CD4-positive, alpha-beta T cell treated with Interleukin-4 for 1 hour (primary cell): Measurements from ENCODE around the gene PLCB1.

ENCODE experiments used
- DNase-seq, 2 donors: peaks; one replicate each; pipeline ENCODE4 v3.0.0-alpha.2; 2020 to 2022

Gene PLCB1

GRCh38 chr20:8858181-8858787, 726.2 kb downstream of the PLCB1 start:
- no peak for DNase-seq

DNA sequence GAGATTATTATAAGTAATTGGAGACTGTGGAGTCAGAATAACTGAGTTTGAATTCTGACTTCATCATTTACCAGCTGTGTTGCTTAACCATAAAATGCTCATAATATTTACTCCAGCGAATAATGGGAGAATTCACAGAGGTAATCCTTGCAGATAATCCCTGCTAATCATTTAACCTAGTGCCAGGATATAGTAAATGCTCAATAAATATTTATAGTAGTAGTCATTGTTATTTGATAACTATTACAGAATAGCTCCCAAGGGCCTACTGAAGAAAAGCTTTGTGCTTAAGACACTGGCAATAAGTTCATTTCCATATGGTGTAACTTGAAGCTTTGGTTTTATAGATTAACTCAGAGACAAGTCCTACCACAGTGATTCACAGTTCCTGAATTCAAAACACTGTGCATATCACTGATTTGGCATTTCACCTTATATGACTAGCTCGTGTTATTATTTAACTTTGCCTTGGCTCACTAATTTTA, 728.0 kb downstream of the PLCB1 start:
- no peak for DNase-seq

GRCh38 chr20:8862092-8862491, 730.0 kb downstream of the PLCB1 start:
- no peak for DNase-seq

GRCh38 chr20:8865636-8866035, 733.6 kb downstream of the PLCB1 start:
- DNase-seq: no peak

- DNase-seq: no peak
Observed at GRCh38 chr20:8867038-8867740, 735.1 kb downstream of the PLCB1 start.

DNA sequence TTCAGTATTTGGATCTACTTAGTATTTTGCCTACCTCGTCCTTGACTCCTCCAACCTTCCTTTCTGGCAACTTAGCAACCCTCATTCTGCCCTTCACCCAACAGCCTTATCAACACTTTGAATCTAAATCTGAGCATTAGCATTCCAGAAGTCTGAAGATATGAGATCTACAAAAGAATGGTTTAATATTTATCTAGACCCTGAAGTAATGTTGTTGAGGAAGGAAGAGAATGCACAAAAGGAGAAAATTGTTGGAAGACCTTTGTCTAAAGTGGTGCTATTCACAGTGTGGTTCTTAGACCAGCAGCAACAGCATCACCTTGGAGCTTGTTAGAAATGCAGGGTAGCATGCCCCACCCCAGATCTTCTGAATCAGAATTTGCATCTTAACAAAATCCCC, 738.6 kb downstream of the PLCB1 start:
- no peak for DNase-seq

DNA sequence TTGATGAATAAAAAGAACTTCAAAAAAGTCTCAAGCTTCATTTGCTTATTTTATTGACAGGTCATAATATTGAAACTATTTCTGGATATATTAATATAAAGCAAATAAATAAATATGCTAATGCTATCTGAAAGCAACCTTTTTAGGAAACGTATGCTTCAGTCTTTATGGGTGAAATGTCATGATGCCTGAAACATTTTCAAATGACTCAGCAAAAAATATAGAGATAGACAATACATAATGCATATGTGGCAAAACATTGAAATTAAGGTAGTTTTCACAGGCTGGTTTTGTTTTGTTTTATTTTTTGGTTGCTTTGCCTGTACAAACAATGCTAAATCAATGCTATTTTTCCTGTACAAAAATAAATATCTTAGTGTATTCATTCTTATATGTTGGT, 742.4 kb downstream of the PLCB1 start:
- DNase-seq: no peak

GRCh38 chr20:8875586-8875985, 743.5 kb downstream of the PLCB1 start:
- no peak for DNase-seq

DNA sequence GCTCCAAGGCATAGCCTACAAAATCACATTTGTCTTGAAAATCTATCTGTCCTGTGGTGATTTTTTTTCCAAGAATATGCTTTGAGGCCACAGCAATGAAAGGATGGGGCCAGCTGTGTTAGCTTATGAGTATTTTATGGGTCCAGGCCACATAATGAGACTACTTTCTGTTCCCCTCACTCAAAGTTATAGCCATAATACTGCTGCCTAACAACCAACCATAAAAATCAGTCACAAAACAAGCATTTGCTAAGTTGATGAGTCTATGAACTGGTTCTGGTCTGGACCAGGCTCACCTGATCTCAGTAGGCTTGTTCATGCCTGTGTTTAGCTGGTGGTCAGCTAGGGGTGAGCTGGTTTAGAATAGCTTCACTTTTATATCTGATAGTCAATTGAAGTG, 744.3 kb downstream of the PLCB1 start:
- no peak for DNase-seq

- DNase-seq: no peak
Observed at GRCh38 chr20:8877294-8877693, 745.2 kb downstream of the PLCB1 start.

DNA sequence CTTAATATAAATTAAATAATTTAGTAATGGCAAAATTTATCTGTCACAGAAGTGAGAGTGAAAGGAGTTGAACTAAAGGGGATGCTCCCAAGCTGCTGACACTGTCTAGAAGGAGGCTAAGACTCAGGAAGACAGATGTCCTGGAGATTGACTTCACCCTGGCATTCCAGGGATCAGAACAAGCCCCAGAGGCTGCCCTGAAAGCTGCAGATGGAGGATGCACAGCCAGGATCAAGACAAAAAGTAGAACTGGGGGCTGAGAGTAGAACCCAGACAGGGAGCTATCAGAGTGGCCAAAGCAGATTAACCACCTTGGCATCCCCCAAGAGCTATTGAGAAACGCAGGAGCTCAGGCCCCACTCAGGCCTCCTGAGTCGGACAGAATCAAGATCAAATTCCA, 747.6 kb downstream of the PLCB1 start:
- no peak for DNase-seq

DNA sequence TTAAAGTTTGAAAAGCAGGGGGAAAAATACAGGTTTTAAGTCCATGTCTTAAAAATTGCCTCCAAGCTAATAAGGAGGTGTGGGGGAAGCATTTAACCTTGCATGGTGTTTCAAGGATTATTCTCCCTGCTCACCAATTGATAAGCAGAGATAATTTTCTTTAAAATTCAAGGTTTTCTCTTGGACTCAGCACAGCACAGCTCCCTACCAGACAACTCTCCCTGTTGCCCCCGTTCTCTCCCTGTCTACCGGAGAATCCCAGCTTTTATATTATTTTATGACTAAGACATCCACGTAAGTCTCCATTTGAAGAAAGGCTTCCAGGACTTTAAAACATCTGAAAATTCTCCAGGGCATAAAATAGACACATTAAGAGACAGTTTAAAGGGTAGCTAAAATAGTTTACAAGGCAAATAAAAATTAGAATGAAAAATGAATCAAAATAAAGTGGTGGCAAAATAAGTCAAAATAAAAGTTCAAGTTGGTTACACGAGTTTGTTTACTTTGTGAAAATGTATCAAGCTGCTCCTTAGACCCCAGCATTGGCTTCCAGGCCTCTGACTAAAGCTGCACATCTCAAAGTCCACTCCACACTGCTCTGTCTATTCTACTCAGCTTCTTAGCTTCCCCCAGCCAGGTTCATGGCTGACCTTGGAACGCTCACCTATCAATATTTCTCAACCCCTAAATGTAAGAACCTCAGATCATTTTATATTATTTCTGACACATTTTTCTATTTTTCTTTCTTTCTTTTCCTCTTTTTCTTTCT, 748.2 kb downstream of the PLCB1 start:
- DNase-seq: no peak

DNA sequence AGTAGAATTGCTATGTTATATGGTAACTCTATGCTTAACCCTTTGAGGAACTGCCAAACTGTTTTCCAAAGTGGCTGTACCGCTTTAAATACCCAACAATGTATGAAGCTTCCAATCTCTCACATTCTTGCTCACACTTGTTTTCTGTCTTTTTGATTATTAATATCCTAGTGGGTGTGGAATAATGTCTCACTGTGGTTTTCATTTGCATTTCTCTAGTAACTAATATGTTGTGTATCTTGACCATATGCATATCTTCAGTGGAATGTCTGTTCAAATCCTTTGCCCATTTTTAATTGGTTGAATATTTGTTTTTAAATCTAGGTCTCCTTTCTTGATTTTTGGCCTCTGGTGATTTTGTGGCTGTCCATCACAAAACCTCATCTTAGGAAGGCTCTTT, 759.0 kb downstream of the PLCB1 start:
- no peak for DNase-seq

- DNase-seq: no peak
Observed at GRCh38 chr20:8895472-8895871, 763.4 kb downstream of the PLCB1 start.

DNA sequence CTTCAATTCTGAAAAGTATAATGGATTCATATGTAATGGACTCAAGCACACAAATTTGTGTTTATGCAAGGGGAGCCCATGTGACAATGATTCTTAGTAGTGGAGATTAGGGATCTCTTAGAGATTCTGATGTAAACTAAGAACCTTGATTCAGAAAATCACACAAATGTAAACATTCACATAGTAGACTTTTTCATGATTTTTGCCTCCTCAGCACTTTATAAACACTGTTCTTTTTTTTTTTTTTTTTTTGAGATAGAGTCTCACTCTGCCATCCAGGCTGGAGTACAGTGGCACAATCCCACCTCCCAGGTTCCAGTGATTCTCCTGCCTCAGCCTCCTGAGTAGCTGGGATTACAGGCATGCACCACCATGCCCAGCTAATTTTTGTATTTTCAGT, 766.8 kb downstream of the PLCB1 start:
- DNase-seq: no peak

GRCh38 chr20:8901237-8902025, 769.4 kb downstream of the PLCB1 start:
- DNase-seq: no peak

DNA sequence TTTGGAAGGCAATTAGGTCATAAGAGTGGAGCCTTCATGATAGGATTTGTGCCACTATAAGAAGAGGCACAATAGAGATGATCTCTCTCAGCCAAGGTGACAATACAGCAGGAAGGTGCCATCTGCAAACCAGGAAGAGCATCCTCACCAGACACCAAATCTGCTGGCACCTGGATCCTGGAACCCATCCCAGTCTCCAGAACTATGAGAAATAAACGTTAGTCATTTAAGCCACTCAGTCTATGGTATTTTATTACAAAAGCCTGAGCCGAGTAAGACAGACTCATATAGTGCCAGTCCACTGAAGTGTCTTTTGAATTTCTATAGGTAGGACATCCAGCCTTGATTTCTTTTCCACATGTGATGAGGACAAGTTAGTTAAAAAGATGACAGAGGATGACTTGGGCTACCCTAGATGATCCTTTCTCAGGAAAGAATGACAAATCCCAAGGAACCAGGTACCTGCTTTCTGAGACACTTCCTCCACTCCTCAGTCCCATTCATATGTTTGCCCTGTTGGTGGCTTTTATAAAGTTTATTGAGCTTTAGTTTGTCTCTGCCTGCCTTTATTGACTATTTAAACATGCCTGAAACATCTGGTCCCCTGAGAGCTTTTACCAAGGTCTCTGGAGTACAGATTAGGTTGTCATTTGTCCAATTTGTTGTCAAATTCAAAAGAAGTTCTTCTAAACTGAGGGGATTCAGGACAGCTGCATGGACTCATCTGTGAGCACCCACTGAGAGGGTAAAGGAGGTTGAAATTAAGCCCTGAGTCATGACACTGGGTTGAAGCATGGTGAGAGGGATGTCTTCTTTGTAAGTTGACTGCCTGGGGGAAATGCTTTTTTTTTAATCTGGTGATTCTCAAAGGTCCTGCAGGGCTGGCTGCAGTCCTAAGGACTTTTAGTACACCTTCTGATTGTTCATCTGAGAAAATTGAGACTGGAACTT, 771.9 kb downstream of the PLCB1 start:
- no peak for DNase-seq

GRCh38 chr20:8909596-8909995, 777.5 kb downstream of the PLCB1 start:
- no peak for DNase-seq

DNA sequence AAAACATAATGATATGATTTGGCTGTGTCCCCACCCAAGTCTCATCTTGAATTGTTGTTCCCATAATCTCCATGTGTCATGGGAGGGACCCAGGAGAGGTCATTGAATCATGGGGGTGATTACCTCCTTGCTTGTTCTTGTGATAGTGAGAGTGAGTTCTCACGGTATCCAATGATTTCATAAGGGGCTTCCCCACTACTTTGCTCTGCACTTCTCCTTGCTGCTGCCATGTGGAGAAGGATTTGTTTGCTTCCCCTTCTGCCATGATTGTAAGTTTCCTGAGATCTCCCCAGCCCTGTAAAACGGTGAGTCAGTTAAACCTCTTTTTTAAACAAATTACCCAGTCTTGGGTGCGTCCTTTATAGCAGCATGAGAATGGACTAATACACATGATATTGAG, 780.0 kb downstream of the PLCB1 start:
- DNase-seq: no peak

GRCh38 chr20:8912731-8913130, 780.7 kb downstream of the PLCB1 start:
- DNase-seq: no peak

DNA sequence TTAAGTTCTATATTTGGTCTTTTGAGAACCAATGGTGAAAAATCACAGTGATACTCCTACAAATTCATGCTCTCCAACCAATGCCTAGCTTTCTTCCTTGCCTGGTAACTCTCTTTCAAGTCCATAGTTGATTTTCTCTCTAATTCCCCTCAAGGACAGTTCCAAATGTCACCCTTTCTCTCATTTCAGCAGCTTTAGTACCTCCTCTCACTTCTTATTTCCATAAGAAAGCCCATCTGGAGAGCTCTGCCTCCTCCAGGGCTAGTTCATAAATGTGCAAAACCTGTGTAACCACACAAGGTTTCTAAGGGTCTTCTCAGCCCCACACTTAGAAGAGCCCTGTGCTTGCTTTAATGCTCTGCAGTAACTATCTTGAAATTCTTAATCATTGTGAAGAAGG, 781.4 kb downstream of the PLCB1 start:
- no peak for DNase-seq

DNA sequence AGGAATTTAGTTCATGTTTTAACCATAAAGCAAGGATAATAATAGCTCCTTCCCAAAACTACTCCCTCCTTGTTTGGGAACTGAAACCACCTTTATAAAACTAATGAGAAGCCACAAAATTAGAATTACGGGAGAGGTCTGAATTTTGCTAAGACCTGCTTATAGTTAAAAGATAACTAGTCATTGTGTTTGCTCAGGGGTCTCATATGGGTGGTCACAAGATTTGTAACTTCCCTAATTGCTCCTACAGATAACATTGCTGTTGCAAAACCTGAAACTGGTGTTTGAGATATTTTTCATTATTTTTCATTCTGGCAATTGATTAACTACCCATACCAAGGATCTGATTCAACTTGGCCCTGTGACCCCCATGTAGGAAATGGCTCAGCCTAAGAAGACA, 782.4 kb downstream of the PLCB1 start:
- no peak for DNase-seq
